WTC11 (cell line): ENCODE measurements around the gene CBX1. TPM values are rescaled to one million over a fixed set of nuclear protein-coding genes. Genes with fewer than 3 reads are reported as not detected.

Experiments used
- ATAC-seq: fragments of 200-7000 bp; cut with Tn5 transposase; 2 replicates; pipeline ENCODE4 v1.10.0; 2021; ENCODE audit warnings: mild to moderate bottlenecking, moderate library complexity
- CTCF ChIA-PET: fragments of 300-600 bp; sonication (Branson Sonifier 250); formaldehyde crosslinking; loops from one replicate; lab custom pipeline; 2021; ENCODE audit warnings: antibody characterized with exemption; lab: Charles Lee
- POLR2A ChIA-PET: fragments of 350-600 bp; sonication (Branson Sonifier 250); formaldehyde crosslinking; loops from one replicate; lab custom pipeline; 2021; ENCODE audit warnings: antibody characterized with exemption; lab: Charles Lee
- DNase-seq: peaks from one replicate; pipeline ENCODE4 v3.0.0; 2021; ENCODE audit warnings: low spot score
- H3K27ac Mint-ChIP-seq: 2 replicates; pipeline ENCODE4 v1.8.0; 2021; ENCODE audit warnings: mixed read lengths
- H3K27me3 Mint-ChIP-seq: 2 replicates; pipeline ENCODE4 v1.8.0; 2021; ENCODE audit warnings: low read depth, mild to moderate bottlenecking, moderate library complexity, mixed read lengths
- H3K36me3 Mint-ChIP-seq: 2 replicates; pipeline ENCODE4 v1.8.0; 2021; ENCODE audit warnings: mixed read lengths
- H3K4me1 Mint-ChIP-seq: 2 replicates; pipeline ENCODE4 v1.8.0; 2022; ENCODE audit warnings: mixed read lengths
- H3K4me3 Mint-ChIP-seq: 2 replicates; pipeline ENCODE4 v1.8.0; 2021; ENCODE audit warnings: mild to moderate bottlenecking, moderate library complexity, mixed read lengths
- H3K9me3 Mint-ChIP-seq: 2 replicates; pipeline ENCODE4 v1.8.0; 2021; ENCODE audit warnings: mixed read lengths
- AR ChIP-seq: fragments of 250-450 bp; sonication (Bioruptor Pico); IDR thresholded peaks from 2 replicates; pipeline ENCODE4 v1.9.0; 2021; ENCODE audit warnings: mild to moderate bottlenecking
- ATF1 ChIP-seq: sonication (generic); formaldehyde crosslinking; IDR thresholded peaks from 2 replicates; pipeline ENCODE4 v1.8.1; 2023; ENCODE audit warnings: mild to moderate bottlenecking, moderate library complexity, missing genetic modification reagents
- CREB1 ChIP-seq: sonication (generic); formaldehyde crosslinking; IDR thresholded peaks from 2 replicates; pipeline ENCODE4 v1.8.0; 2023; ENCODE audit warnings: mild to moderate bottlenecking, missing genetic modification reagents
- E2F1 ChIP-seq: sonication (generic); formaldehyde crosslinking; IDR thresholded peaks from 2 replicates; pipeline ENCODE4 v1.8.0; 2022; ENCODE audit warnings: mild to moderate bottlenecking, missing genetic modification reagents
- FOXP4 ChIP-seq: sonication (generic); formaldehyde crosslinking; IDR thresholded peaks from 2 replicates; pipeline ENCODE4 v1.8.0; 2022; ENCODE audit warnings: mild to moderate bottlenecking, missing genetic modification reagents
- GTF2I ChIP-seq: fragments of 250-450 bp; sonication (Bioruptor Pico); conservative IDR thresholded peaks from 2 replicates; pipeline ENCODE4 v1.4.0; 2021; ENCODE audit warnings: mild to moderate bottlenecking
- IRF1 ChIP-seq: sonication (generic); formaldehyde crosslinking; IDR thresholded peaks from 2 replicates; pipeline ENCODE4 v1.8.0; 2023; ENCODE audit warnings: missing genetic modification reagents
- MYBL2 ChIP-seq: sonication (generic); formaldehyde crosslinking; IDR thresholded peaks from 2 replicates; pipeline ENCODE4 v1.8.1; 2023; ENCODE audit warnings: mild to moderate bottlenecking, moderate library complexity, missing genetic modification reagents
- NFATC4 ChIP-seq: fragments of 250-450 bp; sonication (Bioruptor Pico); IDR thresholded peaks from 2 replicates; pipeline ENCODE4 v1.9.0; 2021; ENCODE audit warnings: mild to moderate bottlenecking
- NR3C1 ChIP-seq: sonication (generic); formaldehyde crosslinking; conservative IDR thresholded peaks from 2 replicates; pipeline ENCODE4 v1.8.1; 2023; ENCODE audit warnings: low read depth, mild to moderate bottlenecking, missing genetic modification reagents
- PREB ChIP-seq: sonication (generic); formaldehyde crosslinking; IDR thresholded peaks from 2 replicates; pipeline ENCODE4 v1.8.1; 2022; ENCODE audit warnings: mild to moderate bottlenecking, missing genetic modification reagents, moderate library complexity, borderline replicate concordance
- RELA ChIP-seq: sonication (generic); formaldehyde crosslinking; IDR thresholded peaks from 2 replicates; pipeline ENCODE4 v1.8.1; 2022; ENCODE audit warnings: missing genetic modification reagents, mild to moderate bottlenecking, borderline replicate concordance
- RORB ChIP-seq: fragments of 250-450 bp; sonication (Bioruptor Pico); IDR thresholded peaks from 2 replicates; pipeline ENCODE4 v1.9.0; 2021; ENCODE audit warnings: mild to moderate bottlenecking
- SOX15 ChIP-seq: fragments of 250-450 bp; sonication (Bioruptor Pico); IDR thresholded peaks from 2 replicates; pipeline ENCODE4 v1.9.0; 2021; ENCODE audit warnings: mild to moderate bottlenecking
- TCF7 ChIP-seq: sonication (generic); formaldehyde crosslinking; IDR thresholded peaks from 2 replicates; pipeline ENCODE4 v1.8.0; 2022; ENCODE audit warnings: mild to moderate bottlenecking, low read depth, missing genetic modification reagents, moderate library complexity
- TEAD4 ChIP-seq: sonication (generic); formaldehyde crosslinking; IDR thresholded peaks from 2 replicates; pipeline ENCODE4 v1.8.0; 2022; ENCODE audit warnings: mild to moderate bottlenecking, missing genetic modification reagents
- TP53 ChIP-seq: sonication (generic); formaldehyde crosslinking; IDR thresholded peaks from 2 replicates; pipeline ENCODE4 v1.8.1; 2023; ENCODE audit warnings: mild to moderate bottlenecking, missing genetic modification reagents
- ZBTB43 ChIP-seq: sonication (generic); formaldehyde crosslinking; IDR thresholded peaks from 2 replicates; pipeline ENCODE4 v1.8.1; 2023; ENCODE audit warnings: mild to moderate bottlenecking, missing genetic modification reagents
- ZNF121 ChIP-seq: sonication (generic); formaldehyde crosslinking; IDR thresholded peaks from 2 replicates; pipeline ENCODE4 v1.8.0; 2023; ENCODE audit warnings: missing genetic modification reagents
- ZNF138 ChIP-seq: sonication (generic); formaldehyde crosslinking; conservative IDR thresholded peaks from 2 replicates; pipeline ENCODE4 v1.8.1; 2022; ENCODE audit warnings: mild to moderate bottlenecking, moderate library complexity, missing genetic modification reagents
- ZNF396 ChIP-seq: fragments of 250-450 bp; sonication (Bioruptor Pico); IDR thresholded peaks from 2 replicates; pipeline ENCODE4 v1.8.0; 2021; ENCODE audit warnings: mild to moderate bottlenecking, moderate library complexity, borderline replicate concordance
- total RNA-seq: library from RNA; stranded (reverse); gene quantifications from 3 replicates; pipeline ENCODE4 v1.2.3, GENCODE V29; 2021

CBX1 gene
- total RNA-seq, 1 experiment from 2014 or later, result 162 TPM

- TF ChIP-seq MYBL2 (CRISPR knock-in tag) (no peak), RELA (CRISPR knock-in tag) (no peak), ZNF138 (CRISPR knock-in tag) (no peak), TCF7 (no peak), RORB (CRISPR knock-in tag) (no peak), ZNF121 (CRISPR knock-in tag) (no peak), ZBTB43 (CRISPR knock-in tag) (no peak), FOXP4 (no peak), NR3C1 (CRISPR knock-in tag) (no peak), AR (no peak)
- ATAC-seq (no peak), DNase-seq (no peak)
- ChIA-PET CTCF (interaction anchor here (1.6 kb wide), 1 partner anchor 164 kb away, joined by 7 read pairs; no protein-coding TSS in a partner anchor), POLR2A (no interaction called here)
- Mint-ChIP-seq H3K4me3 (no peak overlapping the region), H3K36me3 (no peaks in the 10 kb centered on the region), H3K27ac (no peak overlapping the region), H3K4me1 (peaks cover 9% of the 10 kb centered on the region), H3K27me3 (no peaks in the 10 kb centered on the region; the same call in 1 of the 2 replicates), H3K9me3 (no peaks in the 10 kb centered on the region)
Measured at GRCh38 chr17:48144231-48144630, 43.0 kb upstream of the CBX1 start.

- no peak for TF ChIP-seq CREB1 (CRISPR knock-in tag)
- TF ChIP-seq NFATC4 (CRISPR knock-in tag), result no peak
- no peak for TF ChIP-seq ZBTB43 (CRISPR knock-in tag)
- no peak for TF ChIP-seq SOX15 (CRISPR knock-in tag)
- no peak for TF ChIP-seq GTF2I (CRISPR knock-in tag)
- no peak for TF ChIP-seq ATF1 (CRISPR knock-in tag)
- no peak for TF ChIP-seq PREB (CRISPR knock-in tag)
- no peak for TF ChIP-seq TP53 (CRISPR knock-in tag)
- no peak for TF ChIP-seq IRF1
- no peak for TF ChIP-seq ZNF396 (CRISPR knock-in tag)
- no peak for TF ChIP-seq TEAD4 (CRISPR knock-in tag)
- TF ChIP-seq E2F1 (CRISPR knock-in tag), result no peak
- no peaks in the 10 kb centered on the region for H3K36me3 Mint-ChIP-seq
- H3K9me3 Mint-ChIP-seq, result no peaks in the 10 kb centered on the region
- CTCF ChIA-PET, result interaction anchor here (0.8 to 2.2 kb wide), 6 partner anchors 8 to 474 kb away, joined by 3 to 14 read pairs (median 4); no protein-coding TSS in a partner anchor
- H3K4me1 Mint-ChIP-seq, result peaks cover 5% of the 10 kb centered on the region
- ATAC-seq, result peak; percentile 36
- H3K27me3 Mint-ChIP-seq, result no peaks in the 10 kb centered on the region; the same call in 1 of the 2 replicates
- POLR2A ChIA-PET, result interaction anchor here (0.5 to 1.0 kb wide), 2 partner anchors 56 to 79 kb away, joined by 3 to 4 read pairs; no protein-coding TSS in a partner anchor
- H3K27ac Mint-ChIP-seq, result no peak overlapping the region
- DNase-seq, result peak; percentile 17
- no peak overlapping the region for H3K4me3 Mint-ChIP-seq
Measured at GRCh38 chr17:48143629-48144028, 42.4 kb upstream of the CBX1 start.
